ENCODE results near the gene CDK8. TPM values are rescaled to one million over a fixed set of nuclear protein-coding genes. Genes with fewer than 3 reads are reported as not detected.

The CDK8 gene
- total RNA-seq, 1 donor, result 17.7 TPM

DNA sequence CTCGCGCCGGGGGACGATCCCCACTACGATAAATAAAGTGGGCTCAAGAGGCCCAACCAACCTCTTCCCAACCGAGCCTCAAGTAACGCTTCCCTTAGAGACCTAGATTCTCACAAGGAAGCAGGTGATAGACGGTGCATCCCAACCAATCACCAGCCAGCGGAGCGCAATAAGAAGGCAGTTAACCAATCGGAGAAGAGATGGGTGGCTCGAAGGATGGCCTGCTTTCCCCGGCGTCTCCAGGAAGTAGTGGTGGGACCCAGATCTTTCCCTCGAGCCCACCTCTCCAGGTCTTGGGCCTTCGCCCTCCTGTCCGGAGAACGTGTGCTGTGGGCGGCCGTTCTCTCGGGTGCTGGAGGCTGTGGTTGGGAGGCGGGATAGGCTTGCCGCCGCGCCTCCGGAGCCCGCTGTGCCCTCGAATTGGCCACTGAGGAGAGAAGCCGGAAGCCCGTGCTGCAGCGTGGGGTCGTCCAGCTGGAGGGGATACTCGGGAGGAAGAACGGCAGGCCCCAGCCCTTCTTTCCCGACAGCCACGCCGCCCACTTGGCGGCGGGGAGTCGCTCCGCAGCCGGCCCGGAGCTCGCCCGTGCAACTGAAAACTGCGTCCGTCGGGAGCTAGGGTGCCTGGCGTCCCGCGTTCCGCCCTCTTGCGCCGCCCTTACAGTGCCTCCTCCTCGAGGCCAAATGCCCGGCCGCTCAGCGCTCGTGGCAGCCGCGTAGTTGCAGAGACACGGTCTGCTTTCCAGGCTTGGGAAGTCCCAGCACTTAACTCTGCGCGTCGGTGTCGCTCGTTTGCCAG, 32.0 kb upstream of the CDK8 start, which contains the start of gene RNF6:
Gene RNF6 (minus strand): TSS at position 594 of the 799 bp plus-strand sequence. CDS start 2,665 bp downstream, outside the sequence.
- Histone ChIP-seq H3K27me3 (ENCODE audit: insufficient read depth, low read length) (peaks cover 2% of the 10 kb centered on the region), H3K79me2 (ENCODE audit: insufficient read depth, low read length) (peaks cover 25% of the 10 kb centered on the region), H4K20me1 (ENCODE audit: insufficient read depth, low read length) (peaks cover 7% of the 10 kb centered on the region), H3K4me1 (ENCODE audit: insufficient read depth, low read length) (peaks cover 23% of the 10 kb centered on the region), H3K27ac (ENCODE audit: low read depth, low read length) (peak within 1 kb of the TSS; percentile 89), H3K9me3 (ENCODE audit: low read depth, low read length) (no peaks in the 10 kb centered on the region), H2AFZ (ENCODE audit: low read length) (peak within 1 kb of the TSS; percentile 96), H3K4me3 (ENCODE audit: insufficient read depth, low read length) (peak within 1 kb of the TSS; percentile 88), H3K36me3 (ENCODE audit: insufficient read depth, low read length) (peaks cover 26% of the 10 kb centered on the region), H3K4me2 (ENCODE audit: insufficient read depth, low read length) (peak within 1 kb of the TSS; percentile 85)
- peak; percentile 98 for DNase-seq (ENCODE audit: insufficient read length, low spot score, missing footprints)
- TF ChIP-seq, protein P1, sequence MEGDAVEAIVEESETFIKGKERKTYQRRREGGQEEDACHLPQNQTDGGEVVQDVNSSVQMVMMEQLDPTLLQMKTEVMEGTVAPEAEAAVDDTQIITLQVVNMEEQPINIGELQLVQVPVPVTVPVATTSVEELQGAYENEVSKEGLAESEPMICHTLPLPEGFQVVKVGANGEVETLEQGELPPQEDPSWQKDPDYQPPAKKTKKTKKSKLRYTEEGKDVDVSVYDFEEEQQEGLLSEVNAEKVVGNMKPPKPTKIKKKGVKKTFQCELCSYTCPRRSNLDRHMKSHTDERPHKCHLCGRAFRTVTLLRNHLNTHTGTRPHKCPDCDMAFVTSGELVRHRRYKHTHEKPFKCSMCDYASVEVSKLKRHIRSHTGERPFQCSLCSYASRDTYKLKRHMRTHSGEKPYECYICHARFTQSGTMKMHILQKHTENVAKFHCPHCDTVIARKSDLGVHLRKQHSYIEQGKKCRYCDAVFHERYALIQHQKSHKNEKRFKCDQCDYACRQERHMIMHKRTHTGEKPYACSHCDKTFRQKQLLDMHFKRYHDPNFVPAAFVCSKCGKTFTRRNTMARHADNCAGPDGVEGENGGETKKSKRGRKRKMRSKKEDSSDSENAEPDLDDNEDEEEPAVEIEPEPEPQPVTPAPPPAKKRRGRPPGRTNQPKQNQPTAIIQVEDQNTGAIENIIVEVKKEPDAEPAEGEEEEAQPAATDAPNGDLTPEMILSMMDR (IDR thresholded peaks at IDR 0.05; ENCODE audit: extremely low read depth, low read depth, low read length), result no peak

DNA sequence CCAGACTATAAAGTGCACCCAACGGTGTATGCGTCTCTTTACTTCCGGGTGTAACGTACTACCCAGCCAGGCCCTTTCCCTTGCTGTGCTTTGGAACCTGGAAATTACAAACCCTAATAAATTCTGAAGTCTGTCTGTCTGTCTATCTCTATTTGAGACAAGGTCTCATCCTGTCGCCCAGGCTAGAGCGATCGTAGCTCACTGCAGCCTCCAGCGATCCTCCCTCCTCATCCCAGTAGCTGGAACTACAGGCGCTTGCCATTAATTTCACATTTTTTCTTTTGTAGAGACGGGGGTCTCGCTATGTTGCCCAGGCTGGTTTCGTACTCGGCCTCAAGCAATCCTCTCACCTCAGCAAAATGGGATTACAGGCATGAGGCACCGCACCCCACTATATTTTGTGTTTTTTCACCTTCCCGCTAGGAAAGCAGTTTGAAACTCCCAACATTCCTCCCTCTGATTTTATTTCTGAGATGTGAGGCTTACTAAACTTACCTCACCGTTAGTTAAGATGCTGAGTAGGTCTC, 31.3 kb upstream of the CDK8 start:
- peak overlapping the region; percentile 96 for H2AFZ ChIP-seq (ENCODE audit: low read length)
- peaks cover 23% of the 10 kb centered on the region for H3K4me1 ChIP-seq (ENCODE audit: insufficient read depth, low read length)
- peaks cover 7% of the 10 kb centered on the region for H4K20me1 ChIP-seq (ENCODE audit: insufficient read depth, low read length)
- DNase-seq (ENCODE audit: insufficient read length, low spot score, missing footprints), result no peak
- peak overlapping the region; percentile 89 for H3K27ac ChIP-seq (ENCODE audit: low read depth, low read length)
- H3K4me3 ChIP-seq (ENCODE audit: insufficient read depth, low read length), result peak overlapping the region; percentile 88
- H3K9me3 ChIP-seq (ENCODE audit: low read depth, low read length), result no peaks in the 10 kb centered on the region
- peaks cover 22% of the 10 kb centered on the region for H3K79me2 ChIP-seq (ENCODE audit: insufficient read depth, low read length)
- H3K4me2 ChIP-seq (ENCODE audit: insufficient read depth, low read length), result peak overlapping the region; percentile 85
- TF ChIP-seq, protein P1 (IDR thresholded peaks at IDR 0.05; ENCODE audit: extremely low read depth, low read depth, low read length), result no peak
- H3K27me3 ChIP-seq (ENCODE audit: insufficient read depth, low read length), result peaks cover 2% of the 10 kb centered on the region
- peaks cover 20% of the 10 kb centered on the region for H3K36me3 ChIP-seq (ENCODE audit: insufficient read depth, low read length)

DNA sequence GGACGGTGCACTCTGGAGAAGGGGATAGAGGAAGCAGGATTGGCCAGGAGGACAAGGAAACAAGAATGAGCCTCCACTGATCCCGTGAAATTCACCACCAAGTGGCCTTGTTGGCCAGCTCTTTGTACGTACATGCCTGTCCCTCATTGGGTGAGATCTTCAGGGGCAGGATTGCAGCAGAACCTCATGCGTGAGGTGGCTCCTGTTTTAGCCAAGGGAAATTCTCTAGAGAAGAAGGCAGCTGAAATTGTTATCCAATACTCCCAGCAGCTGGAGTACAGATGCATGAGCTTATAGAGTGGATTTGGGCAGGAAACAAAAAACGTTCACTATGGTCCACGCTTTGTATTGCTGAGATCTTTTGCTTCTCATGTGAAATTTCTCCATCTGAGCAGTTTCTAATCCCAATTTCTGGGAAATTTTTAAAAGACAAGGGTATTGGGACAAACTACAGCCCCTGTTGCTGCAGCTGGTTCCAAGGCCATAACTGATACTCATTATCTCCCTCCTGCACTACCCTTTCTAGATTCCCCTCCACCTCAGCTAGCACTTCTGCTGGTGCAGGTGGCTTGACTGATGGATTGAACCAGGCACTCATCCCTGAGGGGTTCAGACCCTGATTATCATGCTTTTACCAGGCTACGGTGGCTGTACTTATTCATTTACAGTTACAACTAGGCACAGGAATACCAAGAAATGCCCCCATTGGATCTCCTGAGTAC, 27.9 kb upstream of the CDK8 start:
- no peak overlapping the region for H3K4me3 ChIP-seq (ENCODE audit: insufficient read depth, low read length)
- H2AFZ ChIP-seq (ENCODE audit: low read length), result no peak overlapping the region
- no peak overlapping the region for H3K27ac ChIP-seq (ENCODE audit: low read depth, low read length)
- H3K9me3 ChIP-seq (ENCODE audit: low read depth, low read length), result no peaks in the 10 kb centered on the region
- H3K36me3 ChIP-seq (ENCODE audit: insufficient read depth, low read length), result no peaks in the 10 kb centered on the region
- peaks cover 5% of the 10 kb centered on the region for H3K4me1 ChIP-seq (ENCODE audit: insufficient read depth, low read length)
- no peaks in the 10 kb centered on the region for H4K20me1 ChIP-seq (ENCODE audit: insufficient read depth, low read length)
- peaks cover 2% of the 10 kb centered on the region for H3K27me3 ChIP-seq (ENCODE audit: insufficient read depth, low read length)
- TF ChIP-seq, protein P1 (IDR thresholded peaks at IDR 0.05; ENCODE audit: extremely low read depth, low read depth, low read length), result no peak
- no peak overlapping the region for H3K4me2 ChIP-seq (ENCODE audit: insufficient read depth, low read length)
- DNase-seq (ENCODE audit: insufficient read length, low spot score, missing footprints), result no peak
- H3K79me2 ChIP-seq (ENCODE audit: insufficient read depth, low read length), result peaks cover 5% of the 10 kb centered on the region

Data from osteoblast (primary cell).